HG03342 (cell line): ENCODE data around the gene CX3CL1.
"Not testable (repeated sequence)": the region's sequence is repeated elsewhere in the genome, so short reads cannot be mapped to it uniquely, and the experiment has no call there.

ENCODE experiments used
- ATAC-seq: cut with Tn5 transposase; IDR thresholded peaks from one replicate; pipeline ENCODE4 v1.9.1; 2021; ENCODE audit warnings: mild to moderate bottlenecking, moderate library complexity; ENCODE audit not compliant: unreplicated experiment

CX3CL1 gene

GRCh38 chr16:57357330-57358085, 14.8 kb upstream of the CX3CL1 start:
- ATAC-seq: no peak

GRCh38 chr16:57358086-57358420, 14.2 kb upstream of the CX3CL1 start:
- ATAC-seq: no peak

GRCh38 chr16:57358527-57359095, 13.7 kb upstream of the CX3CL1 start, which contains the start of gene CCL22:
TSS of gene CCL22 (plus strand) at chr16:57358783. CDS start at chr16:57358817, 34 bp downstream.
- peak; percentile 65 for ATAC-seq

GRCh38 chr16:57360321-57360935, 11.9 kb upstream of the CX3CL1 start:
- ATAC-seq: no peak

GRCh38 chr16:57361404-57361803, 10.9 kb upstream of the CX3CL1 start:
- no peak for ATAC-seq

- ATAC-seq: no peak
Observed at GRCh38 chr16:57364143-57364542, 8.1 kb upstream of the CX3CL1 start.

- no peak for ATAC-seq
Observed at GRCh38 chr16:57366544-57367040, 5.7 kb upstream of the CX3CL1 start.

- no peak for ATAC-seq
Observed at GRCh38 chr16:57367116-57367752, 5.1 kb upstream of the CX3CL1 start.

- no peak for ATAC-seq
Observed at GRCh38 chr16:57371494-57372371, 557 bp upstream of the CX3CL1 start.

GRCh38 chr16:57373117-57373947, 1.0 kb downstream of the CX3CL1 start:
- no peak for ATAC-seq

- no peak for ATAC-seq
Observed at GRCh38 chr16:57374067-57374534, 1.8 kb downstream of the CX3CL1 start.

GRCh38 chr16:57374925-57375465, 2.7 kb downstream of the CX3CL1 start:
- not testable (repeated sequence) for ATAC-seq

- no peak for ATAC-seq
Observed at GRCh38 chr16:57376313-57376818, 4.1 kb downstream of the CX3CL1 start.

- peak; percentile 61 for ATAC-seq
Observed at GRCh38 chr16:57377080-57377841, 5.0 kb downstream of the CX3CL1 start.

- no peak for ATAC-seq
Observed at GRCh38 chr16:57379579-57379978, 7.3 kb downstream of the CX3CL1 start.

- no peak for ATAC-seq
Observed at GRCh38 chr16:57380671-57381462, 8.6 kb downstream of the CX3CL1 start.

GRCh38 chr16:57381791-57382534, 9.7 kb downstream of the CX3CL1 start:
- ATAC-seq: no peak
